Measurements from ENCODE around the gene AGAP2. TPM values are rescaled to one million over a fixed set of nuclear protein-coding genes. Genes with fewer than 3 reads are reported as not detected.
A peak's percentile ranks its signal among the peaks of the same experiment; 100 is the strongest.
"Not testable (repeated sequence)": the region's sequence is repeated elsewhere in the genome, so short reads cannot be mapped to it uniquely, and the experiment has no call there.

AGAP2 gene
- total RNA-seq, 1 donor from 2014 or later, result 2.8 TPM

- DNase-seq (ENCODE audit: low spot score), result no peak
Measured at GRCh38 chr12:57695770-57696432, 42.6 kb downstream of the AGAP2 start.

GRCh38 chr12:57694459-57695019 is 44.0 kb downstream of the AGAP2 start:
- no peak for DNase-seq (ENCODE audit: low spot score)

GRCh38 chr12:57693659-57694458 is 44.7 kb downstream of the AGAP2 start, which contains the start of gene OS9:
Gene OS9, plus strand, starts transcription at chr12:57694132. Its CDS starts 30 bp downstream, at chr12:57694162.
- DNase-seq (ENCODE audit: low spot score), result peak; percentile 98

GRCh38 chr12:57693317-57693658 is 45.3 kb downstream of the AGAP2 start:
- no peak for DNase-seq (ENCODE audit: low spot score)

- DNase-seq (ENCODE audit: low spot score), result no peak
Measured at GRCh38 chr12:57692500-57692899, 46.0 kb downstream of the AGAP2 start.

GRCh38 chr12:57688931-57689330 is 49.6 kb downstream of the AGAP2 start:
- no peak for DNase-seq (ENCODE audit: low spot score)

- DNase-seq (ENCODE audit: low spot score), result no peak
Measured at GRCh38 chr12:57687862-57688261, 50.7 kb downstream of the AGAP2 start.

- no peak for DNase-seq (ENCODE audit: low spot score)
Measured at GRCh38 chr12:57679697-57680096, 58.8 kb downstream of the AGAP2 start.

- not testable (repeated sequence) for DNase-seq (ENCODE audit: low spot score)
Measured at GRCh38 chr12:57677947-57678346, 60.6 kb downstream of the AGAP2 start.

GRCh38 chr12:57674691-57675090 is 63.9 kb downstream of the AGAP2 start:
- DNase-seq (ENCODE audit: low spot score), result no peak

Other genes with a start within 250 kb of the AGAP2 start
- gene DDIT3, start 218.2 kb downstream of the AGAP2 start, total RNA-seq, result 30.8 TPM
- 177 TPM for gene MBD6, start 215.9 kb downstream of the AGAP2 start, total RNA-seq
- gene DCTN2, start 191.6 kb downstream of the AGAP2 start, total RNA-seq, result 104 TPM
- gene KIF5A, start 188.7 kb downstream of the AGAP2 start, total RNA-seq, result 0.99 TPM
- gene PIP4K2C, start 147.6 kb downstream of the AGAP2 start, total RNA-seq, result 48.0 TPM
- 40.0 TPM for gene DTX3, start 133.9 kb downstream of the AGAP2 start, total RNA-seq
- gene ARHGEF25, start 127.3 kb downstream of the AGAP2 start, total RNA-seq, result 41.5 TPM
- gene B4GALNT1, start 105.5 kb downstream of the AGAP2 start, total RNA-seq, result 3.3 TPM
- gene OS9, start 44.6 kb downstream of the AGAP2 start, total RNA-seq, result 201 TPM
- gene TSPAN31, start 6.3 kb upstream of the AGAP2 start, total RNA-seq, result 45.6 TPM
- 86.5 TPM for gene CDK4, start 13.6 kb upstream of the AGAP2 start, total RNA-seq
- gene MARCHF9, start 16.4 kb upstream of the AGAP2 start, total RNA-seq, result 12.1 TPM
- 1.6 TPM for gene CYP27B1, start 28.3 kb upstream of the AGAP2 start, total RNA-seq
- gene METTL1, start 33.4 kb upstream of the AGAP2 start, total RNA-seq, result 50.1 TPM
- 9.8 TPM for gene EEF1AKMT3, start 33.9 kb upstream of the AGAP2 start, total RNA-seq
- 32.9 TPM for gene TSFM, start 44.0 kb upstream of the AGAP2 start, total RNA-seq
- gene AVIL, start 80.0 kb upstream of the AGAP2 start, total RNA-seq, result 5.2 TPM
- 130 TPM for gene CTDSP2, start 108.0 kb upstream of the AGAP2 start, total RNA-seq
- gene ATP23, start 202.8 kb upstream of the AGAP2 start, total RNA-seq, result 8.5 TPM

Data from ureter (tissue), 1 donor.